C4-2B (cell line): Measurements from ENCODE around the gene HSFX4.
"Not testable (repeated sequence)": the region's sequence is repeated elsewhere in the genome, so short reads cannot be mapped to it uniquely, and the experiment has no call there.

Experiments
- H3K27ac ChIP-seq: fragments of 450-650 bp; 2 replicates; pipeline ENCODE4 v1.5.1; 2017
- ZFX ChIP-seq: fragments of 450-650 bp; IDR thresholded peaks from 2 replicates; pipeline ENCODE4 v1.6.1; 2017
- TF ChIP-seq, protein P1 (sequence below): fragments of 450-650 bp; conservative IDR thresholded peaks from 2 replicates; pipeline ENCODE4 v1.5.1; 2017; ENCODE audit warnings: mild to moderate bottlenecking

Gene HSFX4, protein sequence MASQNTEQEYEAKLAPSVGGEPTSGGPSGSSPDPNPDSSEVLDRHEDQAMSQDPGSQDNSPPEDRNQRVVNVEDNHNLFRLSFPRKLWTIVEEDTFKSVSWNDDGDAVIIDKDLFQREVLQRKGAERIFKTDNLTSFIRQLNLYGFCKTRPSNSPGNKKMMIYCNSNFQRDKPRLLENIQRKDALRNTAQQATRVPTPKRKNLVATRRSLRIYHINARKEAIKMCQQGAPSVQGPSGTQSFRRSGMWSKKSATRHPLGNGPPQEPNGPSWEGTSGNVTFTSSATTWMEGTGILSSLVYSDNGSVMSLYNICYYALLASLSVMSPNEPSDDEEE

DNA sequence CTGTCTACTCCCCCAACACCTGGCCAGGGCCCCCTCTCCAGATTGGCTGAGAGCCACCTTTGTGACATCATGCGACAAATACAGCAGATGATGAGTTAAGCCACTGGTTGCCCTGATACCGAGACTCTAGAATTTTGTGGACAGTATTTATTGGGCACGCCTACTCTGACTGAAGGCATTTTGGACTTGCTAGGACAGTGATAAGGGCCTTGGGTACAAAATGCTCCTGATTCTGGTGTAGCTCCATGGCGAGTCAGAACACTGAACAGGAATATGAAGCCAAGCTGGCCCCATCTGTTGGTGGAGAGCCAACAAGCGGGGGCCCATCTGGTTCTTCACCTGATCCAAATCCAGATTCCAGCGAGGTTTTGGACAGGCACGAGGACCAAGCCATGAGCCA, at the start of gene HSFX4:
TSS of gene HSFX4 (plus strand) at position 174 of the 400 bp plus-strand sequence. CDS start at position 246, 72 bp downstream.
- H3K27ac ChIP-seq, result not testable (repeated sequence)

DNA sequence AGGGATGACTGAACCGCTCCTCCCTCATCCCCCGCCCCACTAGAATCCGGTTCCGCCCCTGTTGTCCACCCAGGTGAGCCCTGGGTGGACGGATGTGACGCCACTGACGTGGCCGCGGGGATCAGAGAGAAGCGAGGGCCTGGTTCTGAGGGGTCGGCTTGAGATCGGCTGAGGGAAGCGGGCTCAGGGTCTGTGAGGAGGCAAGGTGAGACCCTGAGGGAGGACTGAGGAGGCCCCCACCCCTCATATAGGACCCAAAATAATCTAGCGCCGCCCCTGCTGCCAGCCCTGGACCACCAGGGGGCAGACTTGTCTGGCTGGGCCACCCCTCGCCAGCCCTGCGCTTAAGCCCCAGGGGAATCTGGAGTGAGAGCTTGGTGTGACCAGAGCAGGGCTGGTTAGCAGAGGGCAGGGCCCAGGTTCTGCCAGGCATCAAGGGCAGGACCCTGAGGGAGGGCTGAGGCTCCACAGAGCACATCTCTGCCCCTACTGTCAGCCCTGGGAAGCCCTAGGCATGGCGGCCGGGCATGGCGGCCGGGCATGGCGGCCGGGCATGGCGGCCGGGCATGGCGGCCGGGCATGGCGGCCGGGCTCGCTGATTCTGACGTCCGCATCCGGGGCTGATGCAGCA, 48.2 kb upstream of the HSFX4 start, which contains the start of gene MAGEA8:
TSS of gene MAGEA8 (plus strand) at position 103 of the 631 bp plus-strand sequence. CDS start 3,090 bp downstream, outside the sequence.
- no peak for TF ChIP-seq ZFX
- TF ChIP-seq, protein P1, sequence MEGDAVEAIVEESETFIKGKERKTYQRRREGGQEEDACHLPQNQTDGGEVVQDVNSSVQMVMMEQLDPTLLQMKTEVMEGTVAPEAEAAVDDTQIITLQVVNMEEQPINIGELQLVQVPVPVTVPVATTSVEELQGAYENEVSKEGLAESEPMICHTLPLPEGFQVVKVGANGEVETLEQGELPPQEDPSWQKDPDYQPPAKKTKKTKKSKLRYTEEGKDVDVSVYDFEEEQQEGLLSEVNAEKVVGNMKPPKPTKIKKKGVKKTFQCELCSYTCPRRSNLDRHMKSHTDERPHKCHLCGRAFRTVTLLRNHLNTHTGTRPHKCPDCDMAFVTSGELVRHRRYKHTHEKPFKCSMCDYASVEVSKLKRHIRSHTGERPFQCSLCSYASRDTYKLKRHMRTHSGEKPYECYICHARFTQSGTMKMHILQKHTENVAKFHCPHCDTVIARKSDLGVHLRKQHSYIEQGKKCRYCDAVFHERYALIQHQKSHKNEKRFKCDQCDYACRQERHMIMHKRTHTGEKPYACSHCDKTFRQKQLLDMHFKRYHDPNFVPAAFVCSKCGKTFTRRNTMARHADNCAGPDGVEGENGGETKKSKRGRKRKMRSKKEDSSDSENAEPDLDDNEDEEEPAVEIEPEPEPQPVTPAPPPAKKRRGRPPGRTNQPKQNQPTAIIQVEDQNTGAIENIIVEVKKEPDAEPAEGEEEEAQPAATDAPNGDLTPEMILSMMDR, result peak; percentile 35; the same call in 1 of the 2 replicates
- H3K27ac ChIP-seq, result no peak within 1 kb of the TSS

DNA sequence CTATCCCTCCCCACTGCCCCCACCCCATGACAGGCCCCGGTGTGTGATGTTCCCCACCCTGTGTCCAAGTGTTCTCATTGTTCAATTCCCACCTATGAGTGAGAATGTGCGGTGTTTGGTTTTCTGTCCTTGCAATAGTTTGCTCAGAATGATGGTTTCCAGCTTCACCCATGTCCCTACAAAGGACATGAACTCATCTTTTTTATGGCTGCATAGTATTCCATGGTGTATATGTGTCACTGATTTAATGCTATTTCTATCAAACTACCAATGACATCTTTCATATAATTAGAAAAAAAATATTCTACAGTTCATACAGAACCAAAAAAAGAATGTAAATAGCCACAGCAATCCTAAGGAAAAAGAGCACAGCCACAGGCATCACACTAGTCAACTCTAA, 38.5 kb upstream of the HSFX4 start:
- H3K27ac ChIP-seq, result not testable (repeated sequence)

DNA sequence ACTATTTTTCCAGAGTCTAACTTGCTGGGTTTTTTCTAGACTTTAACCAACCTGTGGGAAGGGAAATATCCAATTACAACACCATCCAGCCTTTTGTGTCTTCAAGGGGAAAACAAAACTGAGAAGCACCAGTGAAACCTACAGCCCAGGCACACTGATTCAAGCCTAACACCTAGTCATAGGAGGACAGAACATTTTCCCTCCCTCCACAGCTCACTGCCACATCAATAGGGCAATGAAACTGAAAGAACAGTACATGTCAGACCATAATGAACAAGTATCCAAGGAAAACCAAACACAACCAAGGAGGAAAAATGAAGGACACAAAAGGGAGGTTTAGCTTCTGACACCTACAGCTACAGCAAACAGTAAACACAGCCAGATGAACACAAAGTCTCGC, 30.8 kb upstream of the HSFX4 start:
- no peak overlapping the region for H3K27ac ChIP-seq
- no peak for TF ChIP-seq ZFX
- TF ChIP-seq, protein P1, result no peak

DNA sequence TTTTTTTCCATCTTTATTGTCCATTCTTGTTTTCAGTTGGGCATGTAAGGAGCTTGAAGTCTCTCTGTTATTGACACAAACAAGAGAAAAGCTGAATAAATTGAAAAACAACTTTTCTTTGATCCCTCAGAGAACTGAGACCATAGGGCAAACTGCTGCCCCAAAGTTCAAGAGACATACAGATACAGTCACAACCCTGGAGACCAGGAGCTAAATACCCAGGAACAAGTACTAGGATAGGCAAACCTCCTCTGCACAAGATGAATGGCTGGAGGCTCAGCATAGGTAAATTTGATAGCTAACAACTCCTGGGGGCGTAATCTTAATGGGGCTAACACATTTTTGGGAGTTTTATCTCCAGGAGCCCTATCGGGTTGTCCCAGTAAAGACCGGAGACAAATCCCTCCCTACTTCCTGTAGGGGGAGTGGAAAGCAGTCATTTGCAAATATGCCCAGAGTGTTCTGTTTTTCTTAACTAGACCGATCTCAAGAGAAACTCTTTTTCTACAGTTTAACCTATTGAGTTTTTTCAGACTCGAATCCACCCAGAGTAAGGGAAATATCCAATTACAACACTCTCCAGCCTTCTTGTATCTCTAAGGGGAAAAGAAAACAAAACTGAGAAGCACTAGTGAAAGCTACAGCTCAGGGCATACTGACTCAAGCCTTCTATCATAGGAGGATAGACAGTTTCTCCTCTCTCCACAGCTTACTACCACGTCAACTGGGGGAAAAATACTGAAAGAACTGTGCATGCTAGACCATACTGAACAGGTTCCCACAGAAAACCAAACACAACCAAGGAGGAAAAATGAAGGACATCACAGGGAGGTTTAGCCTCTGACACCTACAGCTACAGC, 25.3 kb upstream of the HSFX4 start:
- H3K27ac ChIP-seq, result no peak overlapping the region
- TF ChIP-seq, protein P1, result no peak
- no peak for TF ChIP-seq ZFX

DNA sequence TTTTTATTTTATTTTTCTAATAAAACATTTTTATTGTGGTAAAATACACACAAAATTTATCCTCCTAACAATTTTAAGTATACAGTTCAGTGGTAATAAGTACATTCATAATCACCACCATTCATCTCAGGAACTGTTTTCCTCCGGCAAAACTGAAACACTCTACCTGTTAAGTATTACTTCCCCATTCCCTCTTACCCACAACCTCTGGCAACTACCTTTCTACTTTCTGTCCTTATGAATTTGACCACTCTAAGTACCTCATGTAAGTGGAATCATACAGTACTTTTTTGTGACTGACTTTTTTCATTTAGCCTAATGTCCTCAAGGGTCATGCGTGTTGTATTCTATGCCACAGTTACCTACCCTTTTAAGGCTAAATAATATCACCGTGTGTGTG, 21.1 kb upstream of the HSFX4 start:
- no peak for TF ChIP-seq ZFX
- TF ChIP-seq, protein P1, result no peak

DNA sequence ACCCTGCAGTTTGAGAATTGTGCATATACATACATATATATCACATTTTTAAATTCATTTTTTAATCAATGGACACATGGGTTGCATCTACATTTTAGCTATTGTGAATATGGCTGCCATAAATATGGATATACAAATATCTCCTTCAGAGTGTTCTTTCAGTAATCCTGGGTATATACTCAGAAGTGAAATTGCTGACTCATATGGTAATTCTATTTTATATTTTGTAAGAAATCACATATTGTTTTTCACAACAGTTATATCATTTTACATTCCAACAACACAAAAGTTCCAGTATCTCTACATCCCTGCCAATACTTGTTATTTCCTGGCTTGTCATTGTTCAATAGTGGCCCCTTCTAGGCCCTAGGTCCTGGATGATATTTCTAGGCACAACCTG, 20.6 kb upstream of the HSFX4 start:
- no peak overlapping the region for H3K27ac ChIP-seq
- TF ChIP-seq, protein P1, result no peak
- no peak for TF ChIP-seq ZFX

More for the DNA sequence above, 21.1 kb upstream of the HSFX4 start:
- H3K27ac ChIP-seq, result no peak overlapping the region
